HuH-7 (cell line): ENCODE results near the gene PRRT2.
"Not testable (repeated sequence)": the region's sequence is repeated elsewhere in the genome, so short reads cannot be mapped to it uniquely, and the experiment has no call there.

Source experiments
- DNase-seq: peaks from one replicate; pipeline ENCODE4 v3.0.0; 2011; ENCODE audit warnings: low spot score

The PRRT2 gene

DNA sequence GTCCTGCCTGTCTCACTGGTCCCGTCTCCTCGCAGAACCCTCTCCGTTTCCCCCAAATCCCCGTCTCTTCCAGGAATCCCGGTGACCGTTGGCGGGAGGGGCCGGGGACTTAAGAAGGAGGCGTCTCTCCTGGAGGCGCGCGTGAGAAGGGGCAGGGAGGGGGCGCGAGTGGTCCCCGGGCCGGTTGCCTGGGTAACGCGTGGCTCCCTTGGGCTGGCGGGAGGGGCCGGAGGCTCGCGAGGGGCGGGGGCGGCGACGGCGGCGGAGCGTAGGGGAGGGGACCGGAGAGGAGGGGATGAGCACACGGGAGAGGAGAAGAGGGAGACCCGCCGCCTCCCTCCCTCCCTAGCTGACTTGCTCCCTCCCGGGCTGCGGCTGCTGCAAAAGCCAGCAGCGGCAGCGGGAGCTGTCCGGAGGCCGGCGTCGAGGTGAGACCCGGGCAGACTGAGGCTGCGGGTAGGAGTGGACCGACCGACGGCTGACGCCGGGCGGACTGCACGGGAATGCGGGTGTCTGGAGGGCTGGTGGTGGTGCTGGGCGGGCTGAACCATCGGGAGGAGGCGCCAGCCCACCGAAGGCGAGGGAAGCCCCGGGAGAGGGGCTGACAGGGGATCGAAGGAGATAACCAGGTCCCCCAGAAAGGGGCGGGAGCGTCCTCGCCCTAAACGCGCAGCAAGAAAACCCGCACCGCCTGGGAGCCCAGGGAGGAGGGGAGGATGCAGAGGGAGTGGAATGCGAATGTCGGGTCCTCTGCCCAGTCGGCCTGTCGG is at the start of gene PRRT2:
PRRT2 (plus strand) TSS at position 298 of the 770 bp plus-strand sequence. CDS start 862 bp downstream, outside the sequence.
- peak; percentile 71 for DNase-seq

DNA sequence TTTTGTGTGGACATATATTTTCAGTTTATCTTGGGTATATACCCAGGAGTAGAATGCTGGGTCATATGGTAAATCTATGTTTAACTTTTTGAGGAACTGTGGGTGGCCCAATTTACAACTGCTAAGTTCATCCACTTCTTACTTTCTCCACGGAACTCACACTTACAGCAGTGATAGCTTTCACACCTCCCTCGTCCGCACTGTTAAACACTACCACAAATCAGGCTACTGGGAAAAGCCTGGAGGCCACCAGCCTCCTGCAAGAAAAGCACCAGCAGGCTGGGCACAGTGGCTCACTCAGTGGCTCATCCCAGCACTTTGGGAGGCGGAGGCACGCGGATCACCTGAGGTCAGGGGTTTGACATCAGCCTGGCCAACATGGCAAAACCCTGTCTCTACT is 48.7 kb upstream of the PRRT2 start:
- DNase-seq, result no peak

DNA sequence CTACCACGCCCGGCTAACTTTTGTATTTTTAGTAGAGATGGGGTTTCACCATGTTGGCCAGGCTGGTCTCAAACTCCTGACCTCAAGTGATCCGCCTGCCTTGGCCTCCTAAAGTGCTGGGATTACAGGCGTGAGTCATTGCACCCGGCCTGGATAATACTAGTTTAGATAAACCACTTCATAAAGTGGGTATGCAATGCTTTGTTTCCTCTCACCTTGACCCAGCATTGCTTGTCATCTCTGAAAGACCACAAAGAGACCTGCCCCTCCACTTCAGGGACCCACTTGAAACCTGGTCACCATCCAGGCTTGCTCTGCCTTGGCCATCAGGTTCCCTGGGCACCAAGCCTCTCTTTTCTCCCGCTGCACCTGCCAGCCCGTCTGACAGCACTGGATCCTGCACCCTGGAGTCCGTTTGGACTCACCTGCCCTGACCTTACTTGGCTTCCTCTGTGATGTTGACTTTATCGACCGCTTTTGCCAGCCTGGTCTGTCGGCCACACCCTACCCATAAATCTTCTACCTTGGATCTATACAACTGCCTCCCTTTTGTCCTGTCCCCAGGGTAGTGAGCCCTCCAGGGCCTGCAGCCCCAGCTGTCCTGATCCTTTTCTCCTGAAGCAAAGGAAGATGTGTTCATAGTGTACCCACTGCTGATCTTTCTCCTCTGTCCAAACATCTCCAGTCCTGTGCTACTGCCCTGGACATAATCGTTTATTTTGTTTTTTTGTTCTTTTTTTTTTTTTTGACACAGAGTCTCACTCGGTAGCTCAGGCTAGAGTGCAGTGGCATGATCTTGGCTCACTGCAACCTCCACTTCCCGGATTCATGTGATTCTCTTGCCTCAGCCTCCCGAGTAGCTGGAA is 46.6 kb upstream of the PRRT2 start:
- peak; percentile 76 for DNase-seq

DNA sequence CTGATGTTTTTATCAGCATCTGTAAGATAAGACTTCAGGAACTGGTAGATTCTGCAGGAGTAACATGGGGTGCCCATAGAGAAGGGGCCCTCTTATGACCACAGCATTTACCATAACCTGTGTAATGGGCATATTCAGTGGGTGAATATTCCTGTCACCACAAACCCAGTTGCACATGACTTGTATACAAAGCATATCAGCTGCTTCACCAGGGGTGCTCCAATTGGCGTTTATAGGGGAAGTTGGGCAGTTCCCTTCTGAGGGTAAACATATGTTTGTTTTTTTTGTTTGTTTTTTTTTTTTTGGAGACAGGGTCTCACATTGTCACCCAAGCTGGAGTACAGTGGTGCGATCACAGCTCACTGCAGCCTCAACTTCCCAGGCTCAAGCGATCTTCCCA is 45.4 kb upstream of the PRRT2 start:
- no peak for DNase-seq

DNA sequence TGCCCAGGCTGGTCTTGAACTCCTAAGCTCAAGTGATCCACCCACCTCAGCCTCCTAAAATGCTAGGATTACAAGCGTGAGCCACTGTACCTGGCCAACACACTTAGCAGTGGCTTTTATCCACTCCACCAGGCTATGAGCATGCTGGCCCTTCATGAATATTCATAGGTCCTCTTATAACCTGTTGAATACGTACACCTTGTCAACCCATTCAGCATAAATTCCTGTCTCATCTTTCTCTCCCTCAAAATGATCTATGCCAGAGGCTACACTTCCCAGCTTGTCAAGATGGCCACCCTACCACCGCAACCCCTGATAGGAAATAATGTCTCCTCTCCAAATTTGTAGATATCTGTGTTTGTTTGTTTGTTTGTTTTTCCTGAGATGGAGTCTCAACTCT is 44.9 kb upstream of the PRRT2 start:
- DNase-seq, result no peak

DNA sequence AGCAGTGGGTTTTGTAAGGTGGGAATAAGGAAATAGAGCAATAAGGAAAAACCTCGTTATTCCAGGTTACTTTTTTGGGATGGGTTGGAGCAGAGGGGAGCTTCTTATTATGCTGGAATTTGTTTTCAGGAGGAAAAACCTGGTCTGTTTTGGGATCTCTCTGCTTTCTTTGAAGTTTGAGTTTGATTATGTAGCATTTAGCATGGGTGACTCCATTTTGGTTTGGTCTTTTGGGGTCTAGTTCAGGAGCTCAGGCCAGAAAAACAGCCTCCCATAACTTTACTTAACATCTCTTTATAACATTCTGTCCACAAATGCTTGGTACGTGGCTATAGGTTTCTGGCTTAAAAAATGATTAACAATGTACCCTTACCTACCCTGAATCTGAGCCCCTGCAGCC is 42.5 kb upstream of the PRRT2 start:
- DNase-seq, result no peak

DNA sequence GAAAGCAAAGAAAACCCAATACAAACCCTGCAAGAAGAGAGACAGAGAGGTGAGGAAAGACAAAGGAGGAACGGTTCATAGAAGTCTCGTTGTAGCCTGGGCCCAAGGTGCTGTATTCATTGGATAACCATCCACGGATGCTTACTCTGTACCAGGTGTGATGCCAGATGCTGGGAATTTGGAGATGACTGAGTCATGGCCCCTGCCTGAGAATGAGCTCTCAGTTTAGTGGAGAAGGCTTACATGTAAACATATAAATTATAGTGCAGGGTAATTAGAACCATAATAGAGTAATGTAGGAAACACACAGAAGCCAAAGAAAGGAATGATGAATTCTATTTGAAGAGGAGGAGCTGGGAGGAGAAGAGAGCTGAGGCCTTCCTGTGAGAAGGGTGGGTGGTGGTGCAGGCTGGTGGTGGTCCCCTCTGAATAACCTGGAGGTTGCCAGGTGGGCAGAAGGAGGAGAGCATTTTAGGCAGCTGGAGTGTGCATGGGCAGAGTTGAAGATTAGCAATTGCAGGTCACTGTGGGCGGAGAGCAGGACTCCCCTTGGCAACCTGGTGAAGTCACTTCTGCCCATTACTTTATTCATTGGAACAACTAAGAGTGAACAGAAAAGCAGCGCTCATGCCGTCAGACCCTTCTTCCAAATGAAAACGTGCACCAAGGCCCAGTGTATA is 41.6 kb upstream of the PRRT2 start:
- no peak for DNase-seq

DNA sequence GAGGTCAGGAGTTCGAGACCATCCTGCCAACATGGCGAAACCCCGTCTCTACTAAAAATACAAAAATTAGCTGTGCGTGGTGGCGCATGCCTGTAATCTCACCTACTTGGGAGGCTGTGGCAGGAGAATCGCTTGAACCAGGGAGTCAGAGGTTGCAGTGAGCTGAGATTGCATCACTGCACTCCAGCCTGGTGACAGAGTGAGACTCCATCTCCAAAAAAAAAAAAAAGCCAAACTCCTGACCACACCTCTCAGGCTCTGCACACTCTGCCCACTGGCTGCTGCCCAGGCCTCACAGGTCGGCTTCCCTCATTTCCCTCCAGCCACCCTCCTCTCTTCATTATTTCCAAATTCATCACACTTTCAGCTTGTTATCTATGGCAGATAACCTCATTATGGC is 39.7 kb upstream of the PRRT2 start:
- DNase-seq, result not testable (repeated sequence)

DNA sequence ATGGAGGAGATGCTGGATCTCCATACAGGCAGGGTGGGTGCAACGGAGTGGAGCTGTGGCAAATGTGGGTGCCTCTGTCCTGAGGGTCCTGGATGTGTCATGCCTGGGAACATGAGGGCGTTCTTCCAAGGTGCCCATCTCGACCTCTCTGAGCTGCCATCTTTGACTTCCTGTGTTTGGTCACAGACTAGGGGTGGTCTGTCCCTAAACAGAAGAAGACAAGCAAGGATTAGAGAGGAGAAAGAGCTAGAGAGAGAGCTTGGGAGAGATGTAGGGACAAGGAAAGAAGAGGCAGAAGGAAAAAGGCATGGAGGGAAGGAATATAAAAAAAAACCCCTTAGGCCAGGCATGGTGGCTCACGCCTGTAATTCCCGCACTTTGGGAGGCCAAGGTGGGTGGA is 37.3 kb upstream of the PRRT2 start:
- DNase-seq, result no peak

DNA sequence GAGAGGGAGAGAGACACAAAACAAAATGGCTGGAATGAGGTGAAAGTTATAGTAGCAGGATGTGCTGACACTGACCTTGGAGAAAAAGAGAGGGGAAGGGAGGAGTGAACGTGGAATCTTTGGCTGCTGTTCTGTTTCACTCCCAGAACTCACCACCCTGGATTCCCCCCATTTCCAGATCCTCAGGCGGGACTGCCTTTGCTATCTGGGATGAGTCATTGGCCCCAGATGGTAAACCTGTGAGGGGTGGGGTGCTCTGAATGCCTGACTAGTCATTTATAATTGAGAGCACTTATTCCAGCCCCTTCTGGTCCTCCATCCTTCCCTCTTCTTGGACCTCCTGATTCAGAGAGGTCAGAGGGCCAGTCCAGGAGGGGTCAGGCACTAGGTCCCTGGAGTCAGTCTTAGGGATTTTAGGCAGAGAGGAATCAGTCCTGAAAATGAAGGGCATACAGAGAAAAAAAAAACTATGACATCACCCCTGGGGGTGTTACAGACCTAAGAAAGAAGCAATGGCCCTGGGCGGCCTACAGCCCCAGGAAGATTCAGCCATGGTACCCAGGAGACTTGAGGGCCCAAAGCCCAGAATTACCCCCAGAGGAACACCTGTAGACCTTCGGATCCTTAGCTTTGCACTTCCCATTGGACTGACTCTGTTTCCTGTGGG is 36.1 kb upstream of the PRRT2 start:
- DNase-seq, result no peak

DNA sequence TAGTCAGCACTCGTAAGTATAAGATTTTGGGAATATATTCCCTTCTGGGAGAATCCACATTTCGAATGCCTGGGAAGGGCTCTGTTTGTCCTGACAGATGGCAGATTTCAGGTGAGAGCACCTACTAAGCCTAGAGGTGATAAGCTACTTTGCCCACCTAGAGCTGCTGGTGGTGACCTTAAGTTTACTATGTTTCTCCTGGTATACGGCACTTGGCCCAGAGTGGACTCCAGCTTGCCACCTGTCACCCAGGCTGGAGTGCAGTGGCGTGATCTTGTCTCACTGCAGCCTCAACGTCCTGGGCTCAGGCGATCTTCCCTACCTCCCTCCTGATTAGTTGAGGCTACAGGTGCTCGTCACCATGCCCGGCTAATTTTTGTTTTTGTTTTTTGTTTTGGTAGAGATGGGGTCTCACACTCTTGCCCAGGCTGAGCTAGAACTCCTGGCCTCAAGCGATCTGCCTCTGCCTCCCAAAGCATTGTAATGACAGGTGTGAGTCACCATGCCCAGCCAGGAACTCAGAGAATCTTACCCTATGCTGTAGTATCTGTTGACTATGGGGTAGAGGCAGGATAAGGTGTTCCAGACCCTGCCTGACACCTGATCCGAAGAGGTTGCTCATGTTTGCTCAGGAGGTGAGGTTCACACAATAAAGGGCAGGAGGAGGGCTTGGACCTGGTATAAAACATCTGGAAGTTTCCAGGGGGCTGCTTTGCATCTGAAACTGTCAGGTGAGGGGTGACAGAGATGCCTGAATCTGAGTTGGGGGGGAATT is 34.2 kb upstream of the PRRT2 start, which contains the start of gene ZG16:
ZG16 (plus strand) TSS at position 681 of the 775 bp plus-strand sequence. CDS start 1,011 bp downstream, outside the sequence.
- DNase-seq, result no peak

DNA sequence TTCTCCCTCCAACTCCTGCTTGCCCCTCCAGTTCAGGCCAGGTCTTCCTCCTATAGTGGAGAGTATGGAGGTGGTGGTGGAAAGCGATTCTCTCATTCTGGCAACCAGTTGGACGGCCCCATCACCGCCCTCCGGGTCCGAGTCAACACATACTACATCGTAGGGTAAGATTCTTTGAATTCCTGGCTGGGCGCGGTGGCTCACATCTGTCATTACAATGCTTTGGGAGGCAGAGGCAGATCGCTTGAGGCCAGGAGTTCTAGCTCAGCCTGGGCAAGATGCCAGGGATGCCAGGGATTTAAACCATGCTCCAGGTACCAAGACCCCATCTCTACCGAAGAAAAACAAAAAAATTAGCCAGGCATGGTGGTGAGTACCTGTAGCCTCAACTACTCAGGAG is 32.5 kb upstream of the PRRT2 start:
- no peak for DNase-seq

DNA sequence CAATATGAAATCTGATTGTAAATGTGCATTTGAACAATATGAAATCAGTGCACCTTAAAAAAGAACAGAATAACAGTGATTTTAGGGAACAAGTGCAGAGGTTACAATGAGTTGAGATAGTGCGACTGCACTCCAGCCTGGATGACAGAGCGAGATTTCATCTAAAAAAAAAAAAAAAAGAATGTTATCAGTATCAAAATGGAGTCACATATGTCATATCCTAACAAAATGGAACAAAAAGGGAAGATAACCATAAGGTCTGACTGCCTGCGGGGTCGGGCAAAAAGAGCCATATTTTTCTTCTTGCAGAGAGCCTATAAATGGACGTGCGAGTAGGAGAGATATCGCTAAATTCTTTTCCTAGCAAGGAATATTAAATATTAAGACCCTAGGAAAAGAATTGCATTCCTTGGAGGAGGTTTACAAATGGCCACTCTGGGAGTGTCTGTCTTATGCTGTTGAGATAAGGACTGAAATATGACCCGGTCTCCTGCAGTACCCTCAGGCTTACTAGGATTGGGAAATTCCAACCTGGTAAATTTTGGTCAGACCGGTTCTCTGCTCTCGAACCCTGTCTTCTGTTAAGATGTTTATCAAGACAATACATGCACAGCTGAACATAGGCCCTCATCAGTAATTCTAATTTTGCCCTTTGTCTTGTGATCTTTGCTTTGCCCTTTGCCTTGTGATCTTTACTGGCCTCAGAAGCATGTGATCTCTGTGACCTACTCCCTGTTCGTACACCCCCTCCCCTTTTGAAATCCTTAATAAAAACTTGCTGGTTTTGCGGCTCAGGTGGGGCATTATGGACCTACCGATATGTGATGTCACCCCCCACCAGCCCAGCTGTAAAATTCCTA is 28.7 kb upstream of the PRRT2 start:
- not testable (repeated sequence) for DNase-seq

DNA sequence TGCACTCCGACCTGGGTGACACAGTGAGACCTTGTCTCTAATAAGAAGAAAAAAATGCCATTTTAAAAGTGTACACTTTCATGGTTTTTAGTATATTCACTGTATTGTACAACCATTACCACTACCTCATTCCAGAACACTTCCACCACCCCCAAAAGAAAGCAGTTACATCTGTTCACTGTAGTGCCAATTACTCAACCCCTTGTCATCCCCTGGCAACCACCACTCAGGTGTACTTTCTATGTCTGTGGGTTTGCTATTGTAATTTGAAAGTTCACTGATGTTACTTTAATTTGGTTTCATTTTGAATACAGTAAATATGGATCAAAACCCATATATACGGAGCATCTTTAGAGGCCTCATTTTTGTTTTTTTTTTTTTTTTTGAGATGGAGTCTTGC is 27.8 kb upstream of the PRRT2 start:
- no peak for DNase-seq

DNA sequence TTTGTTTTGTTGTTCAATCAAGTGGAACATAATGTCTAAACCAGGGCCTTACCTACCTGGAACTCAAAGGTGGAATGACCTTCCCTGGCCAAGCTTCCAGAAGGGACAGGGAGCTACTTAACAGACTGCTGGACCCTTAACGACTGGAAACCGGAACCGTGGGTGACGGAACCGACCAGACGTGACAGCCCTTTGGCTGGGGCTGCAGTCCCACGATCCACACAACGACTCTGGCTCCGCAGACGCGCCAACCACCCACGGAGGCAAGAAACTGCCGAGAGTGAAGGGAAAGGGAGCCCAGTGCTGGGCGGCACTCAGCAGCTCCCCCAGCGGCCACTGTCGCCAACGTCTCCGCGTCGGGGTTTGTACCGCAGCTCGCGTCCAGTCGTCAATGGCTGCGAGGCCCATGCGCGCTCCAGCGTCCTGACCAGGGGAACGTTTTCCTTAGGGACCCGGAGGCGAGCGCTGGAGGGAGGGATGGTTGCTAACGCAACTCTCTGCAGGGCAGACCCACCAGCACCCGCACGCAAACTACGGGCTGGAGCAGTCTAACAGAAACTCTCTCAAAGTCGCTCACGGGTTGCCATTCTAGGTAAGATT is 27.0 kb upstream of the PRRT2 start:
- peak; percentile 63 for DNase-seq

DNA sequence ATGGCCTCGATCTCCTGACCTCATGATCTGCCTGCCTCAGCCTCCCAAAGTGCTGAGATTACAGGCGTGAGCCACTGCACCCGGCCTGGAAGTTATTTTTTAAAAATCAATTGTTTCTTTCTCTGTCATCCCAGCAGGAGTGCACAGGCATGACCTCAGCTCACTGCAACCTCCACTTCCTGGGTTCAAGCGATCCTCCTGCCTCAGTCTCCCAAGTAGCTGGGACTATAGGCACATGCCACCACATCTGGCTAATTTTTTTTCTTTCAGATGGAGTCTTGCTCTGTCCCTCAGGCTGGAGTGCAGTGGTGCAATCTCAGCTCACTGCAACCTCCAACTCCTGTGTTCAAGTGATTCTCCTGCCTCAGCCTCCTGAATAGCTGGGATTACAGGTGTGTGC is 24.8 kb upstream of the PRRT2 start:
- not testable (repeated sequence) for DNase-seq

DNA sequence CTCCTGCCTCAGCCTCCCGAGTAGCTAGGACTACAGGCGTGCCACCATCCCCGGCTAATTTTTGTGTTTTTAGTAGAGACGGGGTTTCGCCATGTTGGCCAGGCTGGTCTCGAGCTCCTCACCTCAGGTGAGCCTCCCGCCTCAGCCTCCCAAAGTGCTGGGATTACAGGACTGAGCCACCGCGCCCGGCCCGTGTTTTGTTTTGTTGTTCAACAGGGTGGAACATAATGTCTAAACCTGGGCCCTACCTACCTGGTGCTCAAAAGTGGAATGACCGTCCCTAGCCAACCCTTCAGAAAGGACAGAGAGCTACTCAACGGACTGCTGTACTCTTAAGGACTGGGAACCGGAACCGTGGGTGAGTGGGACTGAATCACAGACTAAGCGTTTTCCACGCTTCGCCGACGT is 22.2 kb upstream of the PRRT2 start:
- DNase-seq, result no peak

DNA sequence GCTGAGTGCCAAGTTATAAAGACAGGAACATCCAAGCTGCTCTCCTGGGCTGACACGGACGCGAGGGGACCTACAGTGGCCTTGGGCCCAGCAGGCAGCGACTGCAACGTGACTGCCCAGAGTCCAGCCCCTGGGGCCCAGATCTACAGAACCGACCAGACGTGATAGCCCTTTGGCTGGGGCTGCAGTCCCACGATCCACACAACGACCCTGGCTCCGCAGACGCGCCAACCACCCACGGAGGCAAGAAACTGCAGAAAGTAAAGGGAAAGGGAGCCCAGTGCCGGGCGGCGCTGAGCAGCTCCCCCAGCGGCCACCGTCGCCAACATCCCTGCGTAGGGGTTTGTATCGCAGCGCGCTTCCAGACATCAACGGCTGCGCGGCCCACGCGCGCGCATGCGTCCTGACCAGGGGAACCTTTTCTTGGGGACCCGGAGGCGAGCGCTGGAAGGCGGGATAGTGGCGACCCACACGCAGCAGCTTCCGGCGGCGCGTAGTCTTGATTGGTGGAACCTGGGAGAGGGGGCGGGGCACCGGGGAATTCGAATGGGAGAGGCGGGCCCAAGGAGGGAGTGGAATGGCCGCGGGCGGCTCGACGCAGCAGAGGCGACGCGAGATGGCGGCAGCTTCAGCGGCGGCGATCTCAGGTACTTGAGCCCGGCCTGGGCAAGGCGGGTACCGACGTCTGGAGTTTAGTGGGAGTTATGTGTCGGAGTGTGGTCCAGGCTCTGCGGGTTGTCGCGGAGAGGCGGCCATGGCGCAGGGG is 21.6 kb upstream of the PRRT2 start, which contains the start of gene KIF22:
KIF22 (plus strand) TSS at position 569 of the 766 bp plus-strand sequence; CDS start at position 578, 9 bp downstream.
- DNase-seq, result peak; percentile 99
